Hepatic stellate cell (primary cell): ENCODE data around the gene UTP18.

Experiments
- DNase-seq: peaks from one replicate; pipeline ENCODE4 v3.0.0; 2011; ENCODE audit warnings: low spot score

The UTP18 gene

GRCh38 chr17:51335883-51336822 lies 75.8 kb downstream of the UTP18 start:
- DNase-seq: no peak

- no peak for DNase-seq
Measured at GRCh38 chr17:51341457-51341856, 81.1 kb downstream of the UTP18 start.

GRCh38 chr17:51342257-51342656 lies 81.9 kb downstream of the UTP18 start:
- DNase-seq: no peak

GRCh38 chr17:51344532-51344931 lies 84.2 kb downstream of the UTP18 start:
- DNase-seq: no peak

- DNase-seq: no peak
Measured at GRCh38 chr17:51346218-51346982, 86.1 kb downstream of the UTP18 start.
